Inferior parietal cortex (tissue), 1 donor: ENCODE measurements around the gene DHRS12.

ENCODE experiments used
- DNase-seq: peaks from one replicate; pipeline ENCODE4 v3.0.0-alpha.2; 2016; ENCODE audit errors: extremely low spot score

The DHRS12 gene

GRCh38 chr13:51781246-51782022 lies 22.5 kb downstream of the DHRS12 start:
- DNase-seq, result no peak

- DNase-seq, result no peak
Measured at GRCh38 chr13:51780099-51780498, 23.9 kb downstream of the DHRS12 start.

- no peak for DNase-seq
Measured at GRCh38 chr13:51778392-51778791, 25.6 kb downstream of the DHRS12 start.

GRCh38 chr13:51777921-51778320 lies 26.0 kb downstream of the DHRS12 start:
- DNase-seq, result no peak

- DNase-seq, result no peak
Measured at GRCh38 chr13:51776179-51776578, 27.8 kb downstream of the DHRS12 start.

GRCh38 chr13:51773515-51773914 lies 30.4 kb downstream of the DHRS12 start:
- DNase-seq, result no peak

- DNase-seq, result no peak
Measured at GRCh38 chr13:51772781-51773180, 31.2 kb downstream of the DHRS12 start.

GRCh38 chr13:51772105-51772455 lies 31.9 kb downstream of the DHRS12 start:
- no peak for DNase-seq

- DNase-seq, result no peak
Measured at GRCh38 chr13:51771418-51772104, 32.4 kb downstream of the DHRS12 start.

GRCh38 chr13:51770681-51771417 lies 33.1 kb downstream of the DHRS12 start:
- DNase-seq, result no peak

- no peak for DNase-seq
Measured at GRCh38 chr13:51770160-51770559, 33.8 kb downstream of the DHRS12 start.

- no peak for DNase-seq
Measured at GRCh38 chr13:51769455-51770127, 34.4 kb downstream of the DHRS12 start.

GRCh38 chr13:51768976-51769375 lies 35.0 kb downstream of the DHRS12 start:
- DNase-seq, result no peak

- no peak for DNase-seq
Measured at GRCh38 chr13:51768378-51768921, 35.5 kb downstream of the DHRS12 start.

- DNase-seq, result no peak
Measured at GRCh38 chr13:51767100-51767499, 36.9 kb downstream of the DHRS12 start.

- no peak for DNase-seq
Measured at GRCh38 chr13:51765142-51765515, 38.8 kb downstream of the DHRS12 start.

GRCh38 chr13:51764184-51765141 lies 39.5 kb downstream of the DHRS12 start:
- no peak for DNase-seq

GRCh38 chr13:51763486-51763885 lies 40.5 kb downstream of the DHRS12 start:
- DNase-seq, result no peak

GRCh38 chr13:51761643-51762350 lies 42.2 kb downstream of the DHRS12 start:
- no peak for DNase-seq

GRCh38 chr13:51760592-51760991 lies 43.4 kb downstream of the DHRS12 start:
- peak; percentile 91 for DNase-seq
